ENCODE data around the gene COL4A2.

The COL4A2 gene

GRCh38 chr13:110557610-110558305 lies 250.7 kb downstream of the COL4A2 start:
- DNase-seq (ENCODE audit: low read depth), result no peak

GRCh38 chr13:110559429-110559943 lies 252.4 kb downstream of the COL4A2 start:
- no peak for DNase-seq (ENCODE audit: low read depth)

- DNase-seq (ENCODE audit: low read depth), result no peak
Measured at GRCh38 chr13:110559986-110560385, 252.9 kb downstream of the COL4A2 start.

GRCh38 chr13:110560601-110561343 lies 253.7 kb downstream of the COL4A2 start:
- no peak for DNase-seq (ENCODE audit: low read depth)

GRCh38 chr13:110561344-110562035 lies 254.4 kb downstream of the COL4A2 start, which contains the start of gene RAB20:
TSS of gene RAB20 (minus strand) at chr13:110561722. CDS start at chr13:110561519, 203 bp downstream.
- peak; percentile 48 for DNase-seq (ENCODE audit: low read depth)

- DNase-seq (ENCODE audit: low read depth), result no peak
Measured at GRCh38 chr13:110562036-110562597, 255.0 kb downstream of the COL4A2 start.
